ENCODE results near the gene KIZ.

KIZ gene

DNA sequence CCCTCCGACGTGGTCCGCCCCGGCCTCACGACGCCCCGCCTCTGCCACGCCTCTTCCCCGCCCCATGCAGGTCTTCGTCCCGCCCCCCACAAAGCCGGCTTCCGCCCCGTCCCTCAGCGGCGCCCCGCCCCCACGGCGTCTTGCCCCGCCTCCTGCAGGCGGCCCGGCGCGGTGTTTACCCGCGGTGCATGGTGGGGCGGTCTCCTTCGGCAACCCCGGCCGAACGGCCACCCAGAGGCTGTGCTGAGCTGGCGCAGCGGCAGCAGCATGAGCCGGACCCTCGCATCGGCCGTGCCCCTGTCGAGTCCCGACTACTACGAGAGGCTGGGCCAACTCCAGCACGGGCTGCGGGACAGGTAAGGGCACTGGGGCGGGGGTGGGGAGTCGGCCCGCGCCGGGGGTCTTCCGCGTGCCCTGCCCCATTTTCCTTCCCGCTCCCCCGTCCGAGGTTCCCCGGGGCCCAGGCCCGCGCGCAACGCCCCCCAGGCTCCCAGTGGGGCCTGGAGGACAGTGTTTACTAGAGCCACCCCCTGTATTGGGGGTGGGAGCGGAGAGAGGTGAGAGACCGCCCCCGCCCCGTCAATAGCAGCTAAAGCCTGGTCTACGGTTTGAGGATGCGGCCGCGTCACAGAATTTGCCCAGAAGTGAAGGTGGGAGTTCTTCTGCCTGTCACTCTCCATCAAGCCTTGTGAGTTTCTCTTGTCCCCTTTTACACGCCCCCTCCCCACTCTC, at the start of gene KIZ:
TSS of gene KIZ (plus strand) at position 234 of the 732 bp plus-strand sequence. CDS start at position 268, 34 bp downstream.
- peak; percentile 80 for FAIRE-seq

- FAIRE-seq, result no peak
Measured at GRCh38 chr20:21077809-21078345, 48.0 kb upstream of the KIZ start.

- no peak for FAIRE-seq
Measured at GRCh38 chr20:21082584-21082983, 43.3 kb upstream of the KIZ start.

DNA sequence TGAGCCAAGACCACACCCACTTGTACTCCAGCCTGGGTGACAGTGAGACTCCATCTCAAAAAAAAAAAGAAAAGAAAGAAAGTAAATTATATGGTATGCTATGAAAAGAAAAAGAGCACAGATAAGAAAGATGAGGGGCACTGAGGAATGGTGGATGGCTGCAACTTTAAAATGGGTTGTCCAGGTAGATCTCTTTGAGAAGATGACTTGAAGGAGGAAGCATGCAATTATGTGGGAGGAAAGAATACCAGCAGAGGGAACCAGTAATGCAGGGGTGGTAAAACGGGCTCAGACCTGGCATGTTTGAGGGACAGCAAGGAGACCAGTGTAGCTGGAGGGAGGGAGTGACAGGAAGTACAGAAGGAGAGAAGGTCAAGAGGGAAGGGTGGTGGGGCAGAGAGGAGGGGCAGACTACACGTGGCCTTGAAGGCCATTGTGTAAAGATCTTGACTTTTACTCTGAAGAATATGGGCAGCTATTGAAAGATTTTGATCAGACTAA, 42.0 kb upstream of the KIZ start:
- FAIRE-seq, result no peak

GRCh38 chr20:21087862-21088540, 37.9 kb upstream of the KIZ start:
- FAIRE-seq, result no peak

- FAIRE-seq, result no peak
Measured at GRCh38 chr20:21089391-21089790, 36.5 kb upstream of the KIZ start.

- FAIRE-seq, result no peak
Measured at GRCh38 chr20:21090111-21090618, 35.7 kb upstream of the KIZ start.

DNA sequence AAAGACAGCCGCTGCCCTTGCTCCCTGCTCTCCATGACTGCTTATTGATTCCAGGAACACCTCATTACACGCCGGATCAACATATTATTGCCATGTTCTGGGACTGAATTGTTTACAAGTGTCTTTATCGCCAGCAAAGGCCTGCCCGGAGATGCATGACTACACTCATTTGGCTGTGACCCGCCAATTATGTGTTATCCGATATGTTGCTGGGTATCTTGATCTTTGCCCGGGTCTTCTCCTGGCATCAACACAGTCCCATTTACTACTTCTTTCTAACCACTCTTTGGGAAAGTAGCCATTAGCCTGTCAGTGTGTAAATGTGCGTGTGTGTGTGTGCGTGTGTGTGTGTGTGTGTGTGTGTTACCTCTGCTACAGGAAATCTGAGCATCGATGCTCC, 35.2 kb upstream of the KIZ start:
- FAIRE-seq, result no peak

DNA sequence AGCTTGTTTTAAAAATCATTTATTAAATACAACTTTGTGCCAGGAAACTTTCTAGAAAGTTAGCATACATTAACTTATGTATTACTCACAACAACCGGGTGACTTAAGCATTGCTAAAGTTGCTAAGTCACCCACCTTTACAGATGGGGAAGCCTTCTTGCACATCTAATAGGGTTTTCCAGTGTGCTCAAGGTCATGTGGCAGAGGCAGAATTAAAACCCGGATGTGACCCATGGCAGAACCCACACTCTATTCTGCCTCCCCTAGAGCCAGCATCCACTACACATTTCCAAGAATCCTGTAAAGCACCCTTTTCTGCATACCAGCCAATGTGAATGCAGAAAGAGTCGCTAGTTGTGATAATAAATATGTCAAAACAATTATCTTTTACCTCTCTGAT, 33.1 kb upstream of the KIZ start:
- no peak for FAIRE-seq

- no peak for FAIRE-seq
Measured at GRCh38 chr20:21096321-21097043, 29.4 kb upstream of the KIZ start.

DNA sequence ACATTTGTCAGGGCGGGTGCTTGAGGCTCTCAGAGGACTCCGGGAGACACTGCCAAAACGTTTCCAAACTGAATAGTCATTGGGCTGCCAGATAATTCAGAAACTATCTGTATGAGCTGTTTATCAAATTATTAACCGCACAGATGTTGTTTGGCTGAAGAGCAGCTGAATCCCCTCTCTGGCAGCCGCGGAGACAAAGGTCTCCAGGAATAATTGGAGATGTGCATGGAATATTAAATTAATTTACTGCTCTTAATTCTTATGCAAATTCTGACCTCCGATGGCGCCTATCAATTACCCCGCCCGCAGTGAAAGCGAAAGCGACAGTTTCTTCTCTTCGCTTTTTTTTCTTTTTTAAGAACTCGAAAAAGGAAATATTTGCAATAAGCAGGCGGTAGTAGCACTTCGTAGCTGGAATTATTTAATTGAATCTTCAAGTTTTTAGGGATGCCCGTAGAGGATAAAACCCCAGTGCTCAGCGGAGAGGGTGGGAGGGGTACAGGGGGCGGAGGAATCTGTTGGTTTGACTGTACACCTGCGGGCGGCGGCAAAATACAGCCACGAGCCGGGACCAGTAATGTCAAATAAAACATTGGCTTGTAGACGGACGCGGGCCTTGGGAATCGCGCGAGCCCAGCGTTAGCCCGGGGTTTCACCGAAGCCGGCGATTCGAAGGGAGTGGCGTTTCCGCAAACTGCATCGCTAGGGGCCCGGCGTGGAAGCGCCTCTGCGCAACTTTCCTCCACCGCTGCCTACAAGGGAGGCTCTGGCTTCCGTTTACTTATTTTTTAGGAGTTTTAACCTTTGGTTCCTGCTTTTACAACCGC, 25.9 kb upstream of the KIZ start:
- no peak for FAIRE-seq

DNA sequence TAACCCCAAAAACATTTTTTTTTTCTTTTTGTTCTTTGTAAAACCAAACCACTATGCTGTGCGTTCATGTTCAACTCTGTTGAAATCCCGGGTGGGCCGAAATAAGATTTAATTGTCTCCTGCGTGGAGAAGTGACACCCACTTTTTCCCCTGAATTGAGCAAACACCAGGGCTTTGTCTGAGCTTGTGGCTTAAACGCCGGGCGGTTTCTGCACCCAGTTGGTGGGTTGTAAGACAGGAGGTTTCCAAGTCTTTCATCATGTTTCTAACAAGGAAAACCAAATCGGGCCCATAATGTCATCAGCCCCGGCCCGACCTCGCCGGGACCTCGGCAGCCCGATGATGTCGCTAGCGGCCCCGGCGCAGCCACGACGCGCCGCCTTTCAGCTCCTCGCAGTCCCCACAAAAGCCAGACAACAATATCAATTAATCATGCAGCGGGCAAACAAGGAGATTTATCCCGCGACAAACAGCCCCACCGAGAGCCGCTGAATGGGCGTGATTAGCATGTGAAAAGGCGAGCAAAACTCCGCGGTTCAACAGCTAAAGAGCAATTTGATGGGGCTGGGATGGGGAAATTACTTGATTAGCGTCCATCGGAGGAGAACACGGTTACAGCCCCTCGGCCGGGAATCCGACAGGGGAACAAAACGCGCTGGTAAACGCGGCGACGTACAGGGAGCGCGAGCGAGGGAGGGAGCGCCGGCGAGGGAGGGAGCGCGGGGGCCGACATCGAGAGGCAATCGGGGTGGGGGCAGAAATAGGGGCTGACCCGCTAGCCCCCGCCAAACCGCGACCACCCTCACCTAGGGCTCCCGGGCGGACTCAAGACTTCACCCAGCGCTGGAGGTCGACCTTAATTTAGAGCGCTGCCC, 25.1 kb upstream of the KIZ start:
- no peak for FAIRE-seq

DNA sequence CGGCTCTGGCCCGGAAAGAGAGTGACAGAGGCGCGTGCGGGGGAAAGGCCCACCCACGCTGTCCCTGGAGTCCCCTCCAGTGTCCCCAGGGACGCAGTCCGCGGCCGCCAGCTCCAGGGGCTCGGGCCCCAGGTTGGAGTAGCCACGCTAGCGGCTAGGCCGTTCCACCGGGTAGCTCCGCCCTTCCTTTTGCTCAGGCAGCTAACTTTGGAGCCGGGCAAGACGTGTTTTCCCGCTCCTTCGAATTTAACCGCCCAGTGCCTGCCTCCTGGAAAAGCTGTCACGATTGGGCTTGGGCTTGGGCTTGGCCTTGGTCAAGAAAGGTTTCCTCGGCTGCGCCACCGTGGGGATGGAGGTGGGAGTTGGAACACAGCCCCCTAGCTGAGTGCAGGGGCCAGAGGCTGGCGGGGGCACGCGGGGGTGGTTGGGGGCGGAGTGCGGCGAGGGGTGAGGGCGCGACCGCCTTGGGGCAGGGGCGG, 24.4 kb upstream of the KIZ start:
- no peak for FAIRE-seq

GRCh38 chr20:21101932-21102575, 23.8 kb upstream of the KIZ start:
- no peak for FAIRE-seq

- no peak for FAIRE-seq
Measured at GRCh38 chr20:21102603-21103311, 23.1 kb upstream of the KIZ start.

GRCh38 chr20:21103582-21104465, 22.1 kb upstream of the KIZ start:
- FAIRE-seq, result no peak

DNA sequence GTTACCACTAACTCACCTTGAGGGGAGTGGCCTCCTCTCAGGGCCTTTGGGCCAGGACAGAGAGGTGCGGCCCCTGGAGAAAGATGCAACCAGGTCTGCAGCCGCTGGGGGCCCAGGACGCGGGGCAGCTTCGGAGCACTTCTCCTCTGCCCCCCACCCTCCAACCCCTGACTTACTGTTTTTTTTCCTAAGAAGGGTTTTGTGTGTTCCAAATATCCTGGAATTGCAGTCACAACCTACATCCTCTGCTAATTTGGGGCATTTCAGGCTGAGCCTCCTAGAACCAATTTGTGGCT, 21.5 kb upstream of the KIZ start:
- no peak for FAIRE-seq

DNA sequence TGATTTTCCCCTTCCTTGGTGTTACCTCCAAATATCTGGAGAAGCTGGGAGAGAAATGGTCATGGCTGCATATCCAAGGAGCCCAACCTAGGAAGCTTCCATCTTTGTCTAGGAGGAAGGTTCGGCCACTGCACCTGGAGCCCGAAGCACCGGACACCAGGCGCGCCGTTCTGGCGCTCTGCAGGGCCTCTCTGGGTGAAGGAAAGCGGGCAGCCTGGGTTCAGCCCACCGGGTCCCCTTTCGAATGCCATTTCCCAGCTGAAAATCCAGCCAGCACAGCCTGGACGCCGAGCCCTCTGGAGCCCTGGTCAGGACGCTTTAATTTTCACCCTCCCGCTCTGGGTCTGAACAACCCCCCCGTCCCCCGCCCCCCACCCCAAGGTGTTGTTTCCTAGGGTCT, 21.0 kb upstream of the KIZ start:
- FAIRE-seq, result no peak

Data from G401.6 (cell line).